H9 (cell line): ENCODE measurements around the gene PLIN4. TPM values are rescaled to one million over a fixed set of nuclear protein-coding genes. Genes with fewer than 3 reads are reported as not detected.

Experiments used
- DNase-seq: peaks from one replicate; pipeline ENCODE4 v3.0.0-alpha.2; 2017
- H2AFZ ChIP-seq: one replicate; pipeline ENCODE4 v1.6.1; 2013; ENCODE audit warnings: mild to moderate bottlenecking, low read length, control low read depth, moderate library complexity
- H2AK5ac ChIP-seq: 2 replicates; pipeline ENCODE4 v1.6.1; 2013; ENCODE audit warnings: low read length, control low read depth, mixed read lengths; ENCODE audit not compliant: insufficient read length
- H2BK120ac ChIP-seq: one replicate; pipeline ENCODE4 v1.6.1; 2013; ENCODE audit warnings: low read depth, mild to moderate bottlenecking, low read length, control low read depth, inconsistent platforms; ENCODE audit not compliant: poor library complexity, severe bottlenecking
- H2BK12ac ChIP-seq: 2 replicates; pipeline ENCODE4 v1.6.1; 2013; ENCODE audit warnings: low read length, control low read depth, mixed read lengths, low read depth; ENCODE audit not compliant: insufficient read length
- H2BK15ac ChIP-seq: 2 replicates; pipeline ENCODE4 v1.6.1; 2013; ENCODE audit warnings: low read depth, low read length, control low read depth
- H2BK20ac ChIP-seq: one replicate; pipeline ENCODE4 v1.6.1; 2013; ENCODE audit warnings: low read depth, mild to moderate bottlenecking, low read length, control low read depth, inconsistent platforms; ENCODE audit not compliant: poor library complexity, severe bottlenecking
- H2BK5ac ChIP-seq: 2 replicates; pipeline ENCODE4 v1.6.1; 2013; ENCODE audit warnings: low read length, control low read depth, mixed read lengths; ENCODE audit not compliant: insufficient read length
- H3K14ac ChIP-seq: 2 replicates; pipeline ENCODE4 v1.6.1; 2013; ENCODE audit warnings: low read length, control low read depth; ENCODE audit not compliant: insufficient read depth
- H3K18ac ChIP-seq: 2 replicates; pipeline ENCODE4 v1.6.1; 2013; ENCODE audit warnings: low read depth, mild to moderate bottlenecking, mixed read lengths, low read length, control low read depth; ENCODE audit not compliant: insufficient read length
- H3K23ac ChIP-seq: 2 replicates; pipeline ENCODE4 v1.6.1; 2013; ENCODE audit warnings: low read length, control low read depth, mixed read lengths, low read depth; ENCODE audit not compliant: insufficient read length
- H3K23me2 ChIP-seq: 2 replicates; pipeline ENCODE4 v1.6.1; 2013; ENCODE audit warnings: low read depth, mild to moderate bottlenecking, mixed read lengths, low read length, control low read depth; ENCODE audit not compliant: insufficient read length, poor library complexity, severe bottlenecking
- H3K27ac ChIP-seq: 2 replicates; pipeline ENCODE4 v1.5.1; 2013; ENCODE audit warnings: low read length, control low read depth, mixed read lengths, low read depth; ENCODE audit not compliant: insufficient read length
- H3K27me3 ChIP-seq: 2 replicates; pipeline ENCODE4 v1.6.1; 2013; ENCODE audit warnings: low read length, control low read depth, inconsistent platforms; ENCODE audit not compliant: insufficient read depth
- H3K4ac ChIP-seq: 2 replicates; pipeline ENCODE4 v1.6.1; 2013; ENCODE audit warnings: low read depth, mild to moderate bottlenecking, control low read depth, inconsistent platforms, low read length, moderate library complexity
- H3K4me1 ChIP-seq: 2 replicates; pipeline ENCODE4 v1.6.1; 2013; ENCODE audit warnings: low read length, control low read depth, inconsistent platforms; ENCODE audit not compliant: insufficient read depth
- H3K4me2 ChIP-seq: 2 replicates; pipeline ENCODE4 v1.6.1; 2013; ENCODE audit warnings: low read length, control low read depth, mixed read lengths; ENCODE audit not compliant: insufficient read length, insufficient read depth
- H3K56ac ChIP-seq: 2 replicates; pipeline ENCODE4 v1.6.1; 2013; ENCODE audit warnings: low read depth, mild to moderate bottlenecking, mixed read lengths, low read length, control low read depth; ENCODE audit not compliant: insufficient read length
- H3K79me1 ChIP-seq: 2 replicates; pipeline ENCODE4 v1.6.1; 2013; ENCODE audit warnings: low read depth, mild to moderate bottlenecking, moderate library complexity, low read length, control low read depth, inconsistent platforms; ENCODE audit not compliant: insufficient read depth, poor library complexity, severe bottlenecking
- H3K79me2 ChIP-seq: 2 replicates; pipeline ENCODE4 v1.6.1; 2013; ENCODE audit warnings: low read length, control low read depth, inconsistent platforms; ENCODE audit not compliant: insufficient read depth
- H3K9ac ChIP-seq: 2 replicates; pipeline ENCODE4 v1.6.1; 2013; ENCODE audit warnings: low read length, control low read depth, mixed read lengths; ENCODE audit not compliant: insufficient read length; ENCODE audit errors: extremely low read depth
- H3K9me3 ChIP-seq: one replicate; pipeline ENCODE4 v1.6.1; 2013; ENCODE audit warnings: low read depth, low read length, inconsistent platforms; ENCODE audit not compliant: control insufficient read depth
- H3T11ph ChIP-seq: one replicate; pipeline ENCODE4 v1.6.1; 2013; ENCODE audit warnings: mild to moderate bottlenecking, low read length, control low read depth, inconsistent platforms
- H4K20me1 ChIP-seq: one replicate; pipeline ENCODE4 v1.6.1; 2013; ENCODE audit not compliant: control insufficient read depth, insufficient read length, insufficient read depth
- H4K5ac ChIP-seq: 2 replicates; pipeline ENCODE4 v1.6.1; 2013; ENCODE audit warnings: low read depth, mild to moderate bottlenecking, mixed read lengths, low read length, control low read depth; ENCODE audit not compliant: insufficient read length
- H4K8ac ChIP-seq: replicated peaks from 2 replicates; pipeline ENCODE4 v1.6.1; 2013; ENCODE audit warnings: low read length, control low read depth, mixed read lengths, low read depth; ENCODE audit not compliant: insufficient read length
- H4K91ac ChIP-seq: 2 replicates; pipeline ENCODE4 v1.6.1; 2013; ENCODE audit warnings: low read depth, mild to moderate bottlenecking, moderate library complexity, mixed read lengths, low read length, control low read depth; ENCODE audit not compliant: insufficient read length
- H3K27ac Mint-ChIP-seq, 3 experiments: 2 replicates in 2 of 3; 3 replicates in 1 of 3; pipeline ENCODE4 v1.8.0; 2020 to 2021; ENCODE audit warnings: mixed read lengths in 3 of 3, mild to moderate bottlenecking in 1 of 3, moderate library complexity in 1 of 3
- H3K27me3 Mint-ChIP-seq: 2 replicates; pipeline ENCODE4 v1.8.0; 2021; ENCODE audit warnings: low read depth, mild to moderate bottlenecking, moderate library complexity, mixed read lengths
- H3K36me3 Mint-ChIP-seq, 3 experiments: 2 replicates in 2 of 3; 3 replicates in 1 of 3; pipeline ENCODE4 v1.8.0; 2020 to 2021; ENCODE audit warnings: low read depth in 3 of 3, mixed read lengths in 3 of 3; ENCODE audit not compliant: insufficient read depth in 1 of 3
- H3K4me1 Mint-ChIP-seq, 2 experiments: 2 replicates each; pipeline ENCODE4 v1.8.0; 2020; ENCODE audit warnings: mixed read lengths in 2 of 2
- H3K4me3 Mint-ChIP-seq, 2 experiments: 2 replicates in 1 of 2; 3 replicates in 1 of 2; pipeline ENCODE4 v1.8.0; 2020 to 2021; ENCODE audit warnings: mild to moderate bottlenecking in 2 of 2, mixed read lengths in 2 of 2, moderate library complexity in 1 of 2
- H3K9me3 Mint-ChIP-seq, 2 experiments: 2 replicates in 1 of 2; 3 replicates in 1 of 2; pipeline ENCODE4 v1.8.0; 2020; ENCODE audit warnings: mild to moderate bottlenecking in 2 of 2, mixed read lengths in 2 of 2, moderate library complexity in 1 of 2
- WGBS: extraction: QIAGEN DNeasy Blood & Tissue Kit; methylation state at CpG from one replicate; pipeline ENCODE4 v1.1.7; 2013; ENCODE audit warnings: missing lambda C conversion rate, low lambda C conversion rate, mixed read lengths; ENCODE audit not compliant: insufficient read length; ENCODE audit errors: extremely low coverage; 5-methylcytosine and 5-hydroxymethylcytosine counted together
- total RNA-seq: library from RNA; stranded (reverse); gene quantifications from 2 replicates; pipeline ENCODE4 v1.2.1, GENCODE V29; 2021
- TF ChIP-seq, protein P1 (sequence below): fragments of 200-600 bp; sonication (generic); conservative IDR thresholded peaks from 3 replicates; pipeline ENCODE4 v1.8.0; 2021; ENCODE audit warnings: antibody characterized with exemption, mild to moderate bottlenecking

The PLIN4 gene
- total RNA-seq, 1 experiment from 2014 or later = 1.1 TPM

DNA sequence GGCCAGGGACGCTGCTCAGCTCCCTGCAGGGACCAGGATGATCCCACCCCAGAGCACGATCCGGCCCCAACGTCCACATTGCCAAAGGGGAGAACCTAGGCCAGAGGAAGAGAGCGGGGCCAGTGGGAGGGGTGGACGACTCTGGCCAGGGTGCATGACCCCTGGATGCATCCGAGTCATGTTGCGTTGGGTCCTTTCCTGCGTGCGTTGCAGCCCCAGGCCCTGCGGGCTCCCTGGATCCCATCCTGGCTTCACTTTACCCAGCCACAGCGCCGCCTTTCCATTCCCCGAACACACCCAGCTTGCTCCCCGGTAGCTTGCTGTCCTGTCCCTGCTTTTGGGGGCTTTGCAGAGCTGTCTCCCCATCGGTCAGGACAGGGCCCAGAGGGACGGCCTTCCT is 10.5 kb downstream of the PLIN4 start:
- no peaks in the 10 kb centered on the region for H3K79me2 ChIP-seq
- no peak overlapping the region for H3K4ac ChIP-seq
- H2BK12ac ChIP-seq = no peak overlapping the region
- peaks cover 2% of the 10 kb centered on the region for H3K23me2 ChIP-seq
- H3K9me3 Mint-ChIP-seq = no peaks in the 10 kb centered on the region
- no peak overlapping the region for H2BK120ac ChIP-seq
- peaks cover 10 to 28% (median 19%) of the 10 kb centered on the region in 3 experiments; a peak in 6 of 7 replicates for H3K36me3 Mint-ChIP-seq
- no peak overlapping the region for H2BK20ac ChIP-seq
- H2AK5ac ChIP-seq = no peak overlapping the region
- no peak overlapping the region for H3K9ac ChIP-seq
- peaks cover 59% of the 10 kb centered on the region for H3K27me3 Mint-ChIP-seq
- H4K91ac ChIP-seq = no peak overlapping the region
- no peaks in the 10 kb centered on the region for H3K79me1 ChIP-seq
- no peak overlapping the region for H4K8ac ChIP-seq
- H3K4me1 ChIP-seq = no peaks in the 10 kb centered on the region
- H3K27ac ChIP-seq = no peak overlapping the region
- no CpG with 5 or more reads among the region's 17 CpGs for WGBS
- no peak overlapping the region; a peak in 1 of 7 replicates for H3K27ac Mint-ChIP-seq
- H3T11ph ChIP-seq = no peak overlapping the region
- no peak overlapping the region for H2AFZ ChIP-seq
- no peak overlapping the region for H3K4me3 Mint-ChIP-seq
- no peak for DNase-seq
- H3K23ac ChIP-seq = no peak overlapping the region
- H4K5ac ChIP-seq = no peak overlapping the region
- no peaks in the 10 kb centered on the region for H3K4me1 Mint-ChIP-seq
- H4K20me1 ChIP-seq = no peaks in the 10 kb centered on the region
- H3K14ac ChIP-seq = no peak overlapping the region
- H3K18ac ChIP-seq = no peak overlapping the region
- no peak overlapping the region for H2BK5ac ChIP-seq
- no peaks in the 10 kb centered on the region for H3K9me3 ChIP-seq
- H3K27me3 ChIP-seq = no peaks in the 10 kb centered on the region
- H3K56ac ChIP-seq = no peak overlapping the region
- H3K4me2 ChIP-seq = no peak overlapping the region
- TF ChIP-seq, protein P1, sequence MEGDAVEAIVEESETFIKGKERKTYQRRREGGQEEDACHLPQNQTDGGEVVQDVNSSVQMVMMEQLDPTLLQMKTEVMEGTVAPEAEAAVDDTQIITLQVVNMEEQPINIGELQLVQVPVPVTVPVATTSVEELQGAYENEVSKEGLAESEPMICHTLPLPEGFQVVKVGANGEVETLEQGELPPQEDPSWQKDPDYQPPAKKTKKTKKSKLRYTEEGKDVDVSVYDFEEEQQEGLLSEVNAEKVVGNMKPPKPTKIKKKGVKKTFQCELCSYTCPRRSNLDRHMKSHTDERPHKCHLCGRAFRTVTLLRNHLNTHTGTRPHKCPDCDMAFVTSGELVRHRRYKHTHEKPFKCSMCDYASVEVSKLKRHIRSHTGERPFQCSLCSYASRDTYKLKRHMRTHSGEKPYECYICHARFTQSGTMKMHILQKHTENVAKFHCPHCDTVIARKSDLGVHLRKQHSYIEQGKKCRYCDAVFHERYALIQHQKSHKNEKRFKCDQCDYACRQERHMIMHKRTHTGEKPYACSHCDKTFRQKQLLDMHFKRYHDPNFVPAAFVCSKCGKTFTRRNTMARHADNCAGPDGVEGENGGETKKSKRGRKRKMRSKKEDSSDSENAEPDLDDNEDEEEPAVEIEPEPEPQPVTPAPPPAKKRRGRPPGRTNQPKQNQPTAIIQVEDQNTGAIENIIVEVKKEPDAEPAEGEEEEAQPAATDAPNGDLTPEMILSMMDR = no peak
- no peak overlapping the region for H2BK15ac ChIP-seq
